Subcutaneous abdominal adipose tissue (tissue), 5 donors: ENCODE measurements around the gene FOXK1.

Source experiments
- H3K27ac ChIP-seq: one replicate; pipeline ENCODE4 v1.7.0; 2013; ENCODE audit warnings: low read depth, mild to moderate bottlenecking, inconsistent platforms, low read length, moderate library complexity
- H3K27me3 ChIP-seq, 5 donors: one replicate each; pipeline ENCODE4 v1.7.0; 2013; ENCODE audit warnings: low read length in 5 of 5, inconsistent platforms in 1 of 5; ENCODE audit not compliant: control insufficient read depth in 5 of 5, insufficient read depth in 4 of 5
- H3K36me3 ChIP-seq, 5 donors: one replicate each; pipeline ENCODE4 v1.7.0; 2013; ENCODE audit warnings: low read length in 5 of 5; ENCODE audit not compliant: control insufficient read depth in 5 of 5, insufficient read depth in 5 of 5
- H3K4me1 ChIP-seq, 5 donors: one replicate each; pipeline ENCODE4 v1.7.0; 2013; ENCODE audit warnings: low read length in 5 of 5, mild to moderate bottlenecking in 3 of 5, moderate library complexity in 1 of 5; ENCODE audit not compliant: control insufficient read depth in 5 of 5, insufficient read depth in 5 of 5
- H3K4me3 ChIP-seq, 5 donors: one replicate each; pipeline ENCODE4 v1.7.0; 2013; ENCODE audit warnings: low read length in 5 of 5, low read depth in 1 of 5
- H3K9ac ChIP-seq, 5 donors: one replicate each; pipeline ENCODE4 v1.7.0; 2013; ENCODE audit warnings: low read length in 5 of 5, mild to moderate bottlenecking in 4 of 5, moderate library complexity in 3 of 5
- H3K9me3 ChIP-seq, 5 donors: one replicate each; pipeline ENCODE4 v1.7.0; 2013; ENCODE audit warnings: low read length in 5 of 5; ENCODE audit not compliant: control insufficient read depth in 5 of 5
- donor health status: healthy.
- donor health status: healthy.
- donor health status: healthy.
- donor health status: healthy.
- donor health status: healthy.

The FOXK1 gene

GRCh38 chr7:4727914-4728705 is 46.0 kb downstream of the FOXK1 start:
- Histone ChIP-seq H3K27me3 (no peaks in the 10 kb centered on the region), H3K9ac (peak overlapping the region in 1 of 5 donors; percentile 63), H3K4me3 (no peak overlapping the region), H3K9me3 (no peaks in the 10 kb centered on the region), H3K4me1 (peaks cover 12 to 56% (median 35%) of the 10 kb centered on the region in 5 donors), H3K36me3 (peaks cover 0 to 6% (median 2%) of the 10 kb centered on the region in 5 donors), H3K27ac (no peak overlapping the region)

GRCh38 chr7:4729266-4729665 is 47.2 kb downstream of the FOXK1 start:
- H3K36me3 ChIP-seq = peaks cover 0 to 6% (median 2%) of the 10 kb centered on the region in 5 donors
- H3K9ac ChIP-seq = no peak overlapping the region
- no peaks in the 10 kb centered on the region for H3K27me3 ChIP-seq
- no peak overlapping the region for H3K27ac ChIP-seq
- H3K9me3 ChIP-seq = no peaks in the 10 kb centered on the region
- peaks cover 12 to 50% (median 30%) of the 10 kb centered on the region in 5 donors for H3K4me1 ChIP-seq
- no peak overlapping the region for H3K4me3 ChIP-seq

GRCh38 chr7:4730276-4730675 is 48.2 kb downstream of the FOXK1 start:
- H3K27ac ChIP-seq = no peak overlapping the region
- peaks cover 0 to 6% (median 2%) of the 10 kb centered on the region in 5 donors for H3K36me3 ChIP-seq
- H3K4me3 ChIP-seq = no peak overlapping the region
- H3K4me1 ChIP-seq = peaks cover 7 to 40% (median 23%) of the 10 kb centered on the region in 5 donors
- H3K9me3 ChIP-seq = no peaks in the 10 kb centered on the region
- no peaks in the 10 kb centered on the region for H3K27me3 ChIP-seq
- no peak overlapping the region for H3K9ac ChIP-seq

- Histone ChIP-seq H3K4me1 (peaks cover 7 to 33% (median 17%) of the 10 kb centered on the region in 5 donors), H3K36me3 (peaks cover 0 to 6% (median 2%) of the 10 kb centered on the region in 5 donors), H3K9me3 (no peaks in the 10 kb centered on the region), H3K27me3 (no peaks in the 10 kb centered on the region), H3K9ac (no peak overlapping the region), H3K27ac (no peak overlapping the region), H3K4me3 (no peak overlapping the region)
Measured at GRCh38 chr7:4730971-4731370, 48.9 kb downstream of the FOXK1 start.

- peaks cover 0 to 6% (median 2%) of the 10 kb centered on the region in 5 donors for H3K36me3 ChIP-seq
- H3K4me3 ChIP-seq = no peak overlapping the region
- no peak overlapping the region for H3K27ac ChIP-seq
- peaks cover 7 to 24% (median 12%) of the 10 kb centered on the region in 5 donors for H3K4me1 ChIP-seq
- no peak overlapping the region for H3K9ac ChIP-seq
- H3K9me3 ChIP-seq = no peaks in the 10 kb centered on the region
- H3K27me3 ChIP-seq = no peaks in the 10 kb centered on the region
Measured at GRCh38 chr7:4731803-4732202, 49.7 kb downstream of the FOXK1 start.

- Histone ChIP-seq H3K27ac (no peak overlapping the region), H3K4me3 (no peak overlapping the region), H3K4me1 (peaks cover 7 to 27% (median 21%) of the 10 kb centered on the region in 5 donors), H3K9ac (no peak overlapping the region), H3K36me3 (peaks cover 0 to 9% (median 5%) of the 10 kb centered on the region in 5 donors), H3K27me3 (no peaks in the 10 kb centered on the region), H3K9me3 (no peaks in the 10 kb centered on the region)
Measured at GRCh38 chr7:4733936-4734528, 51.9 kb downstream of the FOXK1 start.

- Histone ChIP-seq H3K9me3 (no peaks in the 10 kb centered on the region), H3K27ac (no peak overlapping the region), H3K36me3 (peaks cover 0 to 9% (median 3%) of the 10 kb centered on the region in 5 donors), H3K4me3 (no peak overlapping the region), H3K27me3 (no peaks in the 10 kb centered on the region), H3K9ac (no peak overlapping the region), H3K4me1 (peaks cover 7 to 34% (median 28%) of the 10 kb centered on the region in 5 donors)
Measured at GRCh38 chr7:4734587-4735345, 52.7 kb downstream of the FOXK1 start.

- no peak overlapping the region for H3K27ac ChIP-seq
- H3K4me3 ChIP-seq = no peak overlapping the region
- H3K4me1 ChIP-seq = peaks cover 7 to 30% (median 24%) of the 10 kb centered on the region in 5 donors
- no peak overlapping the region for H3K9ac ChIP-seq
- H3K36me3 ChIP-seq = peaks cover 0 to 23% (median 11%) of the 10 kb centered on the region in 5 donors
- no peaks in the 10 kb centered on the region for H3K27me3 ChIP-seq
- H3K9me3 ChIP-seq = no peaks in the 10 kb centered on the region
Measured at GRCh38 chr7:4737300-4737699, 55.2 kb downstream of the FOXK1 start.

- Histone ChIP-seq H3K27ac (peak overlapping the region; percentile 37), H3K27me3 (no peaks in the 10 kb centered on the region), H3K4me1 (peaks cover 3 to 23% (median 20%) of the 10 kb centered on the region in 5 donors), H3K4me3 (peak overlapping the region; percentile 8 to 63 (median 36)), H3K9me3 (no peaks in the 10 kb centered on the region), H3K36me3 (peaks cover 0 to 31% (median 17%) of the 10 kb centered on the region in 5 donors), H3K9ac (peak overlapping the region in 4 of 5 donors; percentile 4 to 59 (median 20))
Measured at GRCh38 chr7:4738711-4739527, 56.8 kb downstream of the FOXK1 start.
